Measurements from ENCODE around the gene FCHSD1. TPM values are rescaled to one million over a fixed set of nuclear protein-coding genes. Genes with fewer than 3 reads are reported as not detected.

The FCHSD1 gene
- total RNA-seq, 1 experiment from 2014 or later: 23.1 TPM

GRCh38 chr5:141609044-141609443 is 42.2 kb downstream of the FCHSD1 start:
- Histone ChIP-seq H3K18ac (ENCODE audit: insufficient read length, low read depth, low read length) (no peak overlapping the region), H2BK12ac (ENCODE audit: insufficient read length, low read depth, low read length) (no peak overlapping the region), H4K5ac (ENCODE audit: insufficient read length, low read depth, low read length) (no peak overlapping the region), H4K8ac (replicated peaks; ENCODE audit: insufficient read length, low read depth, low read length) (no peak overlapping the region), H4K91ac (ENCODE audit: insufficient read length, low read depth, low read length) (no peak overlapping the region), H3K23me2 (ENCODE audit: insufficient read length, low read depth, low read length, poor library complexity, severe bottlenecking) (no peaks in the 10 kb centered on the region), H4K20me1 (ENCODE audit: control insufficient read depth, insufficient read depth, insufficient read length) (no peaks in the 10 kb centered on the region), H3K79me1 (ENCODE audit: insufficient read depth, low read depth, low read length, poor library complexity, severe bottlenecking) (no peaks in the 10 kb centered on the region), H2BK20ac (ENCODE audit: low read depth, low read length, poor library complexity, severe bottlenecking) (no peak overlapping the region), H3K9ac (ENCODE audit: extremely low read depth, insufficient read length, low read length) (no peak overlapping the region), H3K79me2 (ENCODE audit: insufficient read depth, low read length) (peaks cover 15% of the 10 kb centered on the region; the same call in 1 of the 2 replicates), H3K4me1 (ENCODE audit: insufficient read depth, low read length) (peaks cover 3% of the 10 kb centered on the region), H3K4me2 (ENCODE audit: insufficient read depth, insufficient read length, low read length) (no peak overlapping the region), H2AFZ (ENCODE audit: low read length) (no peak overlapping the region), H3K27me3 (ENCODE audit: insufficient read depth, low read length) (no peaks in the 10 kb centered on the region), H2AK5ac (ENCODE audit: insufficient read length, low read length) (no peak overlapping the region), H3K9me3 (ENCODE audit: control insufficient read depth, low read depth, low read length) (no peaks in the 10 kb centered on the region), H2BK15ac (ENCODE audit: low read depth, low read length) (no peak overlapping the region), H3K56ac (ENCODE audit: insufficient read length, low read depth, low read length) (no peak overlapping the region), H3T11ph (ENCODE audit: low read length) (no peak overlapping the region), H3K27ac (ENCODE audit: insufficient read length, low read depth, low read length) (no peak overlapping the region), H2BK5ac (ENCODE audit: insufficient read length, low read length) (no peak overlapping the region), H2BK120ac (ENCODE audit: low read depth, low read length, poor library complexity, severe bottlenecking) (no peak overlapping the region), H3K23ac (ENCODE audit: insufficient read length, low read depth, low read length) (no peak overlapping the region), H3K4ac (ENCODE audit: low read depth, low read length) (no peak overlapping the region), H3K14ac (ENCODE audit: insufficient read depth, low read length) (no peak overlapping the region)
- TF ChIP-seq, protein P1, sequence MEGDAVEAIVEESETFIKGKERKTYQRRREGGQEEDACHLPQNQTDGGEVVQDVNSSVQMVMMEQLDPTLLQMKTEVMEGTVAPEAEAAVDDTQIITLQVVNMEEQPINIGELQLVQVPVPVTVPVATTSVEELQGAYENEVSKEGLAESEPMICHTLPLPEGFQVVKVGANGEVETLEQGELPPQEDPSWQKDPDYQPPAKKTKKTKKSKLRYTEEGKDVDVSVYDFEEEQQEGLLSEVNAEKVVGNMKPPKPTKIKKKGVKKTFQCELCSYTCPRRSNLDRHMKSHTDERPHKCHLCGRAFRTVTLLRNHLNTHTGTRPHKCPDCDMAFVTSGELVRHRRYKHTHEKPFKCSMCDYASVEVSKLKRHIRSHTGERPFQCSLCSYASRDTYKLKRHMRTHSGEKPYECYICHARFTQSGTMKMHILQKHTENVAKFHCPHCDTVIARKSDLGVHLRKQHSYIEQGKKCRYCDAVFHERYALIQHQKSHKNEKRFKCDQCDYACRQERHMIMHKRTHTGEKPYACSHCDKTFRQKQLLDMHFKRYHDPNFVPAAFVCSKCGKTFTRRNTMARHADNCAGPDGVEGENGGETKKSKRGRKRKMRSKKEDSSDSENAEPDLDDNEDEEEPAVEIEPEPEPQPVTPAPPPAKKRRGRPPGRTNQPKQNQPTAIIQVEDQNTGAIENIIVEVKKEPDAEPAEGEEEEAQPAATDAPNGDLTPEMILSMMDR (conservative IDR thresholded peaks at IDR 0.05): no peak
- no peaks in the 10 kb centered on the region for H3K9me3 Mint-ChIP-seq
- DNase-seq: no peak
- no peak overlapping the region for H3K27ac Mint-ChIP-seq
- H3K4me3 Mint-ChIP-seq: no peak overlapping the region
- peaks cover 0 to 12% (median 10%) of the 10 kb centered on the region in 3 experiments; a peak in 3 of 7 replicates for H3K36me3 Mint-ChIP-seq (ENCODE audit: insufficient read depth in 1 of 3, low read depth in 3 of 3)
- no peaks in the 10 kb centered on the region for H3K27me3 Mint-ChIP-seq (ENCODE audit: low read depth)
- WGBS (ENCODE audit: extremely low coverage, insufficient read length, low lambda C conversion rate): no CpG with 5 or more reads among the region's 3 CpGs
- H3K4me1 Mint-ChIP-seq: peaks cover 22 to 30% of the 10 kb centered on the region in 2 experiments
